ENCODE data around the gene ERICH6.

GRCh38 chr3:150723946-150724345 is 20.2 kb upstream of the ERICH6 start:
- no peak for TF ChIP-seq CTCF (IDR thresholded peaks at IDR 0.05)
- TF ChIP-seq POLR2A (IDR thresholded peaks at IDR 0.05), result no peak
